GM12892 (cell line): ENCODE data around the gene PXK.

Experiments
- POLR2A ChIP-seq: IDR thresholded peaks from 2 replicates; pipeline ENCODE4 v1.6.1; 2011; ENCODE audit warnings: low read depth, low read length, control low read depth
- POLR2AphosphoS5 ChIP-seq: IDR thresholded peaks from 2 replicates; pipeline ENCODE4 v1.6.1; 2011; ENCODE audit warnings: low read depth, low read length, control low read depth
- TAF1 ChIP-seq: IDR thresholded peaks from 2 replicates; pipeline ENCODE4 v1.6.1; 2011; ENCODE audit warnings: low read depth, mild to moderate bottlenecking, control low read depth, low read length, borderline replicate concordance

DNA sequence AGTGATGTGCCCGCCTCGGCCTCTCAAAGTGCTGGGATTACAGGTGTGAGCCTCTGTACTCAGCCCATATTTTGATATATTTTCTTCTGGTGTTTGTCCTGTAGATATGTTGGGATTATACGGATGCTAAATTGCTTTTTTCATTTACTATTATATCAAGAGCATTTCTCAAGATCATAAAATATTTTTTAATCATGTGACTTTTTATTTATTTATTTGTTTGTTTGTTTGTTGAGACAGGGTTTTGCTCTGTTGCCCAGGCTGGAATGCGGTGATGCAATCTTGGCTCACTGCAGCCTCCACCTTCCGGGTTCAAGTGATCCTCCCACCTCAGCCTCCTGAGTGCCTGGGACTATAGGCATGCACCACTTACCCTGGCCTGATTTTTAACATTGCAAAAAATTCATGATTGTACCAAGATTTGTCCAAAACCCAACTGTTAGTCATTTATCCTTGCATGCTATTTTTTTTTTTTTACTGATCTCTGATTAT lies 2.7 kb upstream of the PXK start:
- TF ChIP-seq POLR2AphosphoS5 = no peak
- no peak for TF ChIP-seq POLR2A
- TF ChIP-seq TAF1 = no peak
